Iris pigment epithelial cell (primary cell): ENCODE measurements around the gene CACNG3.
"Not testable (repeated sequence)": the region's sequence is repeated elsewhere in the genome, so short reads cannot be mapped to it uniquely, and the experiment has no call there.

Experiments used
- DNase-seq: peaks from one replicate; pipeline ENCODE4 v3.0.0-alpha.2; 2011; ENCODE audit warnings: low read depth

CACNG3 gene

DNA sequence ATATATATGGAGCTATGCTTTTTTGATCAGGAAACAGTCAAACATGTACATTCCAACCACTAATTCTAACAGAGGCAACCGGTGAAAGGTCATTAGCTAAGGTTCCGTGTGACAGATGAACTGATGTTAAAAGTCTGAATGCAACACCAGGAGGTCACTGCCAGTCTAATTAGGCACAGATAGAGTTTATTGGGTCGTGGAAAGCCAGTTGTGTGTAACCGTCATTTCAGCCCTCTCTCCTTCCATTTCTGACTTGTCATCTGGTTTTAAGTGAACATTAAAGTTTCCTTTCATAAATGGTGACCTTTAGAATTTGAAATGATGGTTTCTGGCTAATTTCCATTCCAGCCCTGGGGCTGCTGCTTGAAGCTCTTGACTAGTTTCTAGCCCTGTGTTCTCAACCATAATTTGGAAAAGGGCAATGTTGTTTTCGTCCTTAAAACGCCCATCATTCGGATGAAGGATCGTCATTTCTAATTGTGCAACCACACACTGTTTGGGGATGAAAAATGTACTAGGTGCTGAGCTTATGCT, 23.9 kb downstream of the CACNG3 start:
- no peak for DNase-seq

DNA sequence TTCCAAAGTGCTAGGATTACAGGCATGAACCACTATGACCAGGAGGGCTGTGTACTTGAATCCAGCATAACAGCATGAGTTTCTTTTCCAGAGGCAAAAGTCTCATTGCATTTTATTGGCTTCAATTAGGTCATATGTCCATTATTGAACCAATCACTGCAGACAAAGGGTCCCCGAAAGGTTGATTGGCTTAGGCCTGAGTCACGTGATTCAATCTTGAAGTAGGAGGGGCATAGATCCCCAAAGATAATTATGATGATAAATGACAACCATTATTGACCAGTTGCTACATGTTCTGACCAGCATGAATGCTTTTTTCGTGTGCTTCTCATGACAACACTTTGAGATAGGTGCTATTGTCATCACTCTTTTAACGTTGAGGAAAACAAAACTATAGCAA, 25.3 kb downstream of the CACNG3 start:
- no peak for DNase-seq

DNA sequence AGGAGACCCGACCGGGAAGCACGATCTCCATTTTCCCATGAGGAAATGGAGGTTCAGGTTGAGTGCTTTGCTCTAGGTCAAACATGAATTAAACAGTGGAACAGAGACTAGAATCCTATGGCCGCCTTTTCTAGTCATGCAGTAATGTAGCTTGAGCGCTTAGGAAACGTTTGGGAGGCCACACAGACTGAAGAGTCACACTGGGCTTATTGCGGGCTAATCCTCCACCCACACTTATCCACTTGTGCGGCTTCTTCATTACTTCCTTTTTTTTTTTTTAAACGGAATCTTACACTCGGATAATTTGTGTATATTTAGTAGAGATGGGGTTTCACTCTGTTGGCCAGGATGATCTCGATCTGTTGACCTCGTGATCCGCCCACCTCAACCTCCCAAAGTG, 26.0 kb downstream of the CACNG3 start:
- no peak for DNase-seq

DNA sequence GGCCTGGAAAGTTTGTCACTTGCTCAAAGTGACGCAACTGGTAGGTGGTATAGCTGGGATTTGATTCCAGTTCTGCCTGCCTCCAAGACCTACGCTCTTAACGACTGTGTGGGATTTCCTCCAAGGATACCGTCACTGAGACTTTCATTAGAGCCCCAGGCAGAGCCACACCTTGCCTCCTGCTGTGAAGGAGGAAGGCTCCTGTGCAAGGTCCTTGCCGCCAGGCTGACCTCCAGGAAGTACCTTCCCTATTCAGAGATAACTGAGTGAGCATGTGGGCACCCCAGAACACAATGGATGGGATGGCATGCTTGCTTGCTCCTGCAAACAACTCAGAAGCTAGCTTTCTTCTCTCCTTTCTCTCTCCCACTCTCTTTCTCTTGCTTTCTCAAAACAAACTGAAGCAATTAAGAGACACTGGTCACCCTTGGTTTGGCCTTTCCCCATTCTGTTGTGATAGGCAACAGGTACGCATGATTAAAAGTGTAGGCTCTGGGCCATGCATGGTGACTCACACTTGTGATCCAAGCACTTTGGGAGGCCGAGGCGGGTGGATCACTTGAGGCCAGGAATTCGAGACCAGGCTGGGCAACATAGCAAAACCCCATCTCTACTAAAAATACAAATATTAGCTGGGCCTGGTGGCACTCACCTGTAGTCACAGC, 30.7 kb downstream of the CACNG3 start:
- no peak for DNase-seq

DNA sequence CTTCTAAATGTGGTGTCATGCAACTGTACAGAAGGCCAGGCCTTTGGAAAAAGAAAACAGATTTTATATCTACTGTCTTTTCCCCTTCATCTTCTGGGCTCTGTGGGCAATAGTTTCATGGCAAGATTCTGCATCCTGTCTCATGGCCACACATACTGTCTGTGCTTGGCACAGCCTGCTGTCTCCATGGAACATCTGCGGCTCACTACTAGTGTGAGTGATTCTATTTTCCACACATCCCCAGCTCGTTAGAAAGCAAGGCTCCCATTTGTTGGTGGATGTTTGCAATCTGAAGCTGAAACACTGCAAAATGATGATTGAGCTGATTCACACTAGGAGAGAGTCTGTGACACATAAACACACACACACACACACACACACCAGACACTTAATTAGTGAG, 32.4 kb downstream of the CACNG3 start:
- DNase-seq, result no peak

DNA sequence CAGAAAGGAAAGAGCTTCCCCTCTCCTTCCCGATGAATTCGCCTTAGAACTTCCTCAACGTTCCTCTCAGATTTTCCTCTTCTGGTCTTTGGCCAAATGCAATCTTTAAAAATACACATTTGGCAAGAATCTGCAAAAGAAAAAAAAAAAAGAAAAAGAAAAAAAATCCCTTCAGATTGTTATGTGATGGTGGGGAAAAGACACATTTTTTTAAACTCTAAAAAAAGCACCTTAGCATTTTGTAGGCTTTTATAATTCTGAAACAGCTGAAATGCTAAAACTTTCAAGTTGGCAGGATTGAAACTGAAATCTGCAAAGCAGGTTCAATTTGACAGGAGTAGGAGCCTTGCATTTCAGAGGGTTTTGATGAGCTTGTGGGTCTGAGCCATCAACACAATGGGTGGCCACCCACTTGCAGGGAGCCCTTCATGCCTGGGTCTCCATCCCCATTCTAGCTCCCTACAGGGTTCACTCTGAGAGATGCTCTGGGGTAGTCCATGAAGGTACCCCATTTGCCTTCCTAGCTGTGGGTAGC, 33.1 kb downstream of the CACNG3 start:
- DNase-seq, result no peak

DNA sequence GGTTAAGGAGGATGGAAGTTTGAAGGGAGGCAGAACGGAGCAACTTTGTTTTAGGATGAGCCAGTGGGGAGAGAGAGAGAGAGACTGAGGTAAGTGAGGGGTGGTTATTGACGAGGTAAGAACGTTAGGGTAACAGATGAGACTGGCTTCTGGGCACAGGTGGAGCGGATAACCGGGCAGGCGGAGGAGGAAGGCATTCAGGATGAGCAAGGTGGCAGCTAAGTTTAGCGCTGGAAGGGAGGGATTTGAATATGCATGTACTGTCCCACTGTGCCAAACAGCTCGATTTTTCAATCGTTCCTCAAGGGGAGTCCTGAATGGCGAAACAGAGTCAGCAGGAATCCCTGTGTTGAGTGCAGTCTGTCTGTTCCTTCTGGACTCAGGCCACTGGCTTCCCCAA, 35.8 kb downstream of the CACNG3 start:
- DNase-seq, result no peak

DNA sequence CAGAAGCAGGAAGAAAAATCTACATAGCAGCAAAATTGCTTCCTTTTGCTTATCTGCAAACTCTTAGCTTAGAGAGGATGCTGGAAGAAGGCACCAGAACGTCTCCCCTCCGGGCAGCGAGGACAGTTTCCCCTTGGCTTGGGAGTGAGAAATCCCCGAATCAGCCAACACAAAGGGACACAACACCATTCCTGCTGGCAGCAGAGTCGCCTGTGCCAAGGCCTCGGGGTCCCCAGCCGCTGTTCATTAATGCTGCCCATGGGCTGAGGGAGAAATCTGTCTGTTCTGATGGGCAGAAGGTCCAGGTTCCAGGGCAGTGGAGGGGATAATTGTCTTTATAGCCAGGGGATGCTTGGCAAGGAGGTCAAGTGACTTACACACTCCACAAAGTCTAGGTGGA, 38.0 kb downstream of the CACNG3 start:
- no peak for DNase-seq

DNA sequence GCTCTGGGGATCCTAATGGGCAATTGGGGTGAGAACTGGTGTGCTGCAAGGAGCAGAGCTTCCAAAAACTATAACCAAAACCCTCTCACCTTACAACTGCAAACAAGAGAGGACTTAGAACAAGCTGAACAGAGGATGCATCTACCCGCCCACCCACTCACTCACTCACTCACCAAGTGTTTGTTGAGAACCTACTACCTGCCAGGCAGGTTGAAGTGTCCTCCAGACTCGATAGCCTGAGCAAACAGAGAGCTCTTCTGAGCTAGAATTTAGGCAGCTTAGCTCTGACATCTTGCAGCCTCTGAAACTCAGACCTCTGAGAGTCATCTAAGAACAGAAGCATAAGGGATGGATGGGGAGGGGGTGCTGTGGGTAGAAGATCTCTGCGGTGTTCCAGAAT, 41.2 kb downstream of the CACNG3 start:
- DNase-seq, result no peak

DNA sequence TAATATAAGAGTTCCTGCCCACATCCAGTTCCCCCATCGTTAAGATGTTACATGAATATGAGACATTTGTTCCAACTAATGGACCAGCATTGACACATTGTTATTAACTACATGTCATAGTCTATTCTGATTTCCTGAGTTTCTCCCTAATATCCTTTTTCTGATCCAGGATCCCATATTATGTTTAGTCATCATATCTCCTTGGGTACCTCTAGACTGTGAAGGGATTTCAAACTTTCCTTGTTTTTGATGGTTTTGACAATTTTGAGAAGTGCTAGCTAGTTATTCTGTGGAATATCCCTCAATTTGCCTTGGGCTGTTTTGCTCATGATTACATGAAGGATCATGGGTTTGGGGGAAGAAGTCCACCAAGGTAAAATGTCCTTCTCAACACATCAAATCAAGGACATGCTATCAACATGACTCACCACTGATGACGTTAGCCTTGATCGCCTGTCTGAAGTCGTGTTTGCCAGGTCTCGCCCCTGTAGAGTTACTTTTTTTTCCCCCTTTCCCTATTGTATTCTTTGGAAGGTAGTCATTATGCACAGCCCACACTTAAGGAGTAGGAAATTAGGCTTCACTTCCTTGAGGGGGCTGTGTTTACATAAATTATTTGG, 42.5 kb downstream of the CACNG3 start:
- DNase-seq, result no peak

DNA sequence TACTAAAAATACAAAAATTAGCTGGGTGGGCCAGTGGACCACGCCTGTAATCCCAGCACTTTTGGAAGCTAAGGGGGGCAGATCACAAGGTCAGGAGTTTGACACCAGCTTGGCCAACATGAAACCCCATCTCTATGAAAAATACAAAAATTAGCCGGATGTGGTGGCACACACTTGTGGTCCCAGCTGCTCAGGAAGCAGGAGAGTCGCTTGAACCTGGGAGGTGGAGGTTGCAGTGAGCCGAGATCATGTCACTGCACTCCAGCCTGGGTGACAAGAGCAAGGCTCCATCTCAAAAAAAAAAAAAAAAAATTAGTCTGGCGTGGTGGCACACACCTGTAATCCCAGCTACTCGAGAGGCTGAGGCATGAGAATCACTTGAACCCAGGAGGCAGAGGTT, 44.6 kb downstream of the CACNG3 start:
- not testable (repeated sequence) for DNase-seq

DNA sequence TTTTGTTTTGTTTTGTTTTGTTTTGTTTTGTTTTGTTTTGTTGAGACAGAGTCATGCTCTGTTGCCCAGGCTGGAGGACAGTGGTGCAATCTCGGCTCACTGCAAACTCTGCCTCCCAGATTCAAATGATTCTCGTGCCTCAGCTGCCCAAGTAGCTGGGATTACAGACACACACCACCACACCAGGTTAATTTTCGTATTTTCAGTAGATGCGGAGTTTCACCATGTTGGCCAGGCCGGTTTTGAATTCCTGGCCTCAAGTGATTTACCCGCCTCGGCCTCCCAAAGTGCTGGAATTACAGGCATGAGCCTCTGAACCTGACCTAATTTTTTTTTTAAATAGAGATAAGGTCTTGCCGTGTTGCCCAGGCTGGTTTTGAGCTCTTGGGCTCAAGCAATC, 46.5 kb downstream of the CACNG3 start:
- DNase-seq, result no peak

DNA sequence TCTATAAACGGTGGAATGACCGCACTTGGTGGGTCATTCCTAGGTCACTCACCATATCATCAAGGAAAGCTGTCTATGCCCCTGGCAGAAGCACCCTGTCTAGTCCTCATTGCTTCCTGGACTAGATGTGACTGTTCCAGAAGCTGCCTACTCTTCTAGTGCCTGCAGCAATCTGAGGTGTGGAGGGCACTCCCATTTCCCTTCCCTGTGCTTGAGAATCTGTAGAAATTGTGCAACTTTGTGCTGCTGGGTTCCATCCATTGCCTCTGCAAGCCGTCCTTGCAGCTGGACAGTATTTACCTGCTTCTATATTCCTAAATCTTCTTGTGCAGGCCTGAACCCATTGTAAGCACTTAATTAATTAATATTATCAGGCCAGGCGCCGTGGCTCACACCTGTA, 52.1 kb downstream of the CACNG3 start:
- no peak for DNase-seq

DNA sequence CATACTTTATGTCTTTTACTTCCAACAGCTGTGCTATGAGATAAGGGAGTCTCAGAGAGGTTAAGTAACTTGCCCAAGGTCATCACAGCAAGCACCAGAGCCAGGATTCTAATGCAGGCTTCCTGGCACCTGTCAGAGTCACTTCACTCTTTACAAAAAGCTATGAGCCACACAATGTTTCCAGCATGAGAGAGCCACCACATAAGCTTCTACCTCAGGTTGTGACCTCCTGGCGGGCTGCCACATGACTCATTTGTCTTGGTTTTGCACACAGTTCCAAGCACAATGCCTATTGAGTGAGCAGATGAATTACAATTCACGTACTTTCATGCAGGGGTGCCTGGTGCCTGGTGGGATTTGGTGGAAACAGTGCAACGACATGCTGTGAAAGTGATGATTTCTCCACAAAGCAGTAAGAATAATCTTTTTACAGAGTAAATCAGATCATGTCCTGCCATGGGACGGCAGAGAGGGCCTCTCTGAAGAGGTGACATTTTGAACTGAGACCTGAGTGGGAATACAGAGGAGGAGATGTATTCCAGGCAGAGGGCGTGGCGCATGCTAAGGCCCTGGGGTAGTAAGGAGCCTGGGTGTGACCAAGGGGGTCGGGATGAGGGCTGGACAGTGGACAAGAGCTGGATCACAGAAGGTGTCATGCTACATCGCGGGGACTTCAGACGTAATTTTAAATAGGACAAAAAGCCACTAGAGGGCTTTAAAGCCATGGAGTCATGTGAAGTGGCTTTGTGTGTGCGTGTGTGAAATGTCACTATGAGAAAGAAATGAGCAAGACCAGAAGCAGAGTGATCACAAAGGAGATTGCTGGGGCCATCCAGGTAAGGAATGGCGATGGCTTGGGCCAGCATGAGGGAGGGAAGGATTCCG, 53.4 kb downstream of the CACNG3 start:
- peak; percentile 42 for DNase-seq

DNA sequence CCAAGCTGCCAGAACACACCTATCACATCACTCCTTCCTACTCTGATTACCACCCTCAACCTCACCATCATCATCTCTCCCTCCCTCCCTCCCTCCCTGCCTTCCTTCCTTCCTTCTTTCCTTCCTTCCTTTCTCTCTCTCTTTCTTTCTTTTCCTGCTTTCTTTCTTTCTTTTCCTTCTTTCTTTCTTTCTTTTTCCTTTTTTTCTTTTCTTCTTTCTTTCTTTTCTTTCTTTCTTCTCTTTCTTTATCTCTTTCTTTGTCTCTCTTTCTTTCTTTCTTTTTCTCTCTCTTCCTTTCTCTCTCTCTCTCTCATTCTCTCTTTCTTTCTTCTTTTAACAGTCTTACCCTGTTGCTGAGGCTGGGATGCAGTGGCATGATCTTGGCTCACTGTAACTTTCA, 59.2 kb downstream of the CACNG3 start:
- no peak for DNase-seq

DNA sequence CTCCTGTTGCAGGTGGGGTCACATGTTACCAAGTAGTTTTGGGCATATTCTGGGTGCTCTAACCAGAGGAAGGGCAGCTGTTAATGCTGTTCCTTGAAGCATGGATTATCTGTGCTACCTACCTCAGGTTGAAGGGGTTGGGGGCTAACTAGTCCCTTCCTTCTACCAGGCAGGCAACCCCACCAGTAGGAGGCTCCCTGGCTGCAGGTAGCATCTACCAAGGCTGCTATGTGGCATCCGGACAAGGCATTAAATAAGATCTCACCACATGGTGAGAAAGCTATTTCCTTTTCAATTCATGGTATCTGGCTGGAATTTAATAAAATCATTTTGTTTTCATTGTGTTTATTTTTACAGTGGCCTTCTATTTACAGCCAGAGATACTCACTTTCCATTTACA, 62.5 kb downstream of the CACNG3 start:
- DNase-seq, result no peak

DNA sequence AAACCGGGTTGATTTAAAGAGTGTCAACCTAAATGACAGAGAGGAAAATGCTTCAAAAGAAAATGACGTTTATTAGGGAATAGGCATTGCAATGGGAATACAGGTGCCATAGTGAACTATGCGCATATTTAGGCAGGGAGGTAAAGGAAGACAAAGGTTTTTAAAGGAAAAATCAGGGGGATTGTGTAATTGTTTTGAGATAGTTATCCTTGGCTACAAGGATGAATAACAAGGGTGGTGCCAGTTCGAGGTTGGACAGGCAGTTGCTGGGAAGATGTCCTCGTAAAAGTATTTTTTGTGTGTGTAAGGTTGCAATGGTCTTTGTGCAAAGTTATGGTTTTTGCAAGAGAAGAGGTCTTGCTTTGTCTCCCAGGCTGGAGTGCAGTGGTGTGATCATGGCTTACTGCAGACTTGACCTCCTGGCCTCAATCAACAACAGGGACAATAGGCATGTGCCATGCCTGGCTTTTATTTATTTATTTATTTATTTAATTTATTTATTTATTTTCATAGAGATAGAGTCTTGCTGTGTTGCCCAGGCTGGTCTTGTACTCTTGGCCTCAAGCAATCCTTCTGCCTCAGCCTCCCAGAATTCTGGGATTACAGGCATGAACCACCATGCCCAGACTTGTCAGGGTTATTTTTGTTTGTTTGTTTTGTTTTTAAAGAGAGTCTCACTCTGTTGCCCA, 63.1 kb downstream of the CACNG3 start:
- DNase-seq, result no peak

DNA sequence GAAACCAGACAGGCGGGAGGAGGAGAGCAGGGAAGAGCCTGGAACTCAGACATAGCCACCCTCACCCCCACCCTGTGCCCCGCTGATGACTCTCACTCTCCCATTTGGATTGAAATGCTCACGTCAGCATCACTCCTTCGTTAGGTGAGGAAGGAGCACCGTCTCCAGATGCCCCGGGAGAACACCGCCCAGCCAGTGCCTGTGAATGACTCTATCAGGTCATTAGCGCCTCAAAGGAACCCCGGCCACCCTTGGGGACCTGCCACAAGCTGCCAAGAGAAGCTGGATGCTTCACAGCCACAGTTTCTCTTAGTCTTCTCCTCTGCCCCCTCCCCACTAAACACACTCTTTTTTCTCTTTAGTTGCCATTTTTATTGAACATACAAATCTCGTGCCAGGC, 66.0 kb downstream of the CACNG3 start:
- no peak for DNase-seq

DNA sequence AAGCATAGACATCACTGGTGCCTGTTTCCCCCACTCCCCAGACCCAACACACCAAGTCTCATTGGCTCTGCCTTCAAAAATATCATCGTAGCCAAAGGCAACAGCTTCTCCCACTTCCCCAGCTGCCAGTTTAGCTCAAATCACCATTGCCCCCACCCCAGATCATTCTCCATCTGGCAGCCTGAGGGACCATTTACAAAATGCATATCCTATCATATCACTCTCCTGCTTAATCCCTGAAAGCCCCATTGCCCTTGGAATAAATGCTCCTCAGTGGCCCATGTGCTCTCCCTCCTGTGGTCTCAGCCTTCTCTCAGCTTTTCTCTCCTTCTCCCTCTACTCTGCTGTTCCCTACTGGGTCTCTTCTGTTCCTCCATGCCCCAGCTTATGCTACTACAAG, 68.3 kb downstream of the CACNG3 start:
- no peak for DNase-seq

DNA sequence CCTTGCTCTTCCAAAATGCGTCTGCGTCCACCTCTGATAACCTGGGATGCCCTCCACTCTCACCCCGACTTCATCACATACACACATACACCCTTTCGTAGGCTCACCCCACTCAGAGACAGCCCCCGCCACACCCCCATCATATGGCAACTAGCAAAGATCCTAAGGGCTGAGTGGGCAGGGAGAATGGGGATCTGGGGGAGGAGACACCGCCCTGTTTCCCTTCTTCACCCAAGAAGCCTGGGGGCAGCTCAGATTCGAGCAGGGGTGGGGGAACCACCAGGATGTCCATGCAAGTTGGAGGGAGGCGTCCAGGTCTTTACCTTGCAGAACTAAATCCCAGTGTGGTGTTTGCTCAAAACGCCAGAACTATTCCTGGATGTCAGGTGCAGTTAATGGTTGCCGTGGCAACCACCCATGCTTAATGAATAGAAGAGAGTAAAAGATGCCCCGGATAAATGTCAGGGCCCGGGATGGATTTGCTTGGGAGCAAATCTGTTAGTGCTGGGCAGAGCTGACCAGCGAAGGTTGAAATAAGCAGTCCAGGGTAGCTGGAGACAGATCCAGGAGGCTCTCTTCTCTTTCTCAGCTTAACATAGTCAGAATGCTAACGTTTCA, 72.8 kb downstream of the CACNG3 start:
- DNase-seq, result no peak

DNA sequence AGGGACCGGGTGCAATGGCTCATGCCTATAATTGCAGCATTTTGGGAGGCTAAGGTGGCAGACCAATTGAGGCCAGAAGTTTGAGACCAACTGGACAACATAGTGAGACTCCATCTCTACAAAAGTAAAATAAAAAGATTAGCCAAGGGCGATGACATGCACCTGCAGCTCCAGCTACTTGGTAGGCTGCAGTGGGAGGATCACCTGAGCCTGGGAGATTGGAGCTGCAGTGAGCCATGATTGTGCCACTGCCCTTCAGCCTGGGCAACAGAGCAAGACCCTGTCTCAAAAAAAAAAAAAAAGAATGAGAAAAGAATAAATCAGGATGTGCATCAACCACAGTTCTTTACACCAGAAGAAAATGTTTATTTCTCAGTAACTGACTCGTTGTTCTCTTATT, 76.0 kb downstream of the CACNG3 start:
- DNase-seq, result no peak
